ENCODE data around the gene TLK1.
A peak's percentile ranks its signal among the peaks of the same experiment; 100 is the strongest.

The TLK1 gene

DNA sequence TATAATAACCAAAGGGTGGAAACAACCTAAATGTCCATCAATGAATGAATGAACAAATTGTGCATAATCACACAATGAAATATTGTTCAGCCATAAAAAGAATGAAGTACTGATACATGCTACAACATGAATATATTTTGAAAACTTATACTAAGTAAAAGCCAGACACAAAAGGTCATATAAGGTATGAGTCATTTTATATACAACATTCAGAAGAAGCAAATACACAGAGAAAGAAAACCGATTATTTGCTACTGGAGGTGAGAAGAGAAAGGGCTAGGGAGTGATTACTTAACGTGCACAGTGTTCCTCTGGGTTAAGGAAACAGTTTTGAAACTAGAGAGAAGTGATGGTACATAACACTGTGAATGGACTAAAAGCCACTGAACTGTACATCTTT lies 126.4 kb downstream of the TLK1 start:
- Histone ChIP-seq H2AK5ac (ENCODE audit: low read length) (no peak overlapping the region), H3K27me3 (ENCODE audit: insufficient read depth, low read length) (no peaks in the 10 kb centered on the region), H3K27ac (ENCODE audit: low read depth, low read length) (no peak overlapping the region), H3K23ac (ENCODE audit: low read length) (no peak overlapping the region), H3K79me1 (ENCODE audit: low read length) (no peaks in the 10 kb centered on the region), H3K79me2 (ENCODE audit: control insufficient read depth, insufficient read depth, low read length, poor library complexity) (no peaks in the 10 kb centered on the region), H4K12ac (ENCODE audit: low read depth, low read length) (no peak overlapping the region), H4K8ac (ENCODE audit: low read depth, low read length) (no peak overlapping the region), H2BK12ac (ENCODE audit: low read length) (no peak overlapping the region), H3K36me3 (ENCODE audit: control insufficient read depth in 1 of 2, insufficient read depth in 2 of 2, low read length in 2 of 2) (peaks cover 7 to 11% of the 10 kb centered on the region in 2 experiments), H2AFZ (ENCODE audit: insufficient read depth, low read length, poor library complexity) (no peak overlapping the region), H3K14ac (ENCODE audit: low read length) (no peak overlapping the region), H3K9me3 (ENCODE audit: insufficient read depth, low read depth, low read length) (no peaks in the 10 kb centered on the region), H2BK5ac (ENCODE audit: low read depth, low read length, poor library complexity) (no peak overlapping the region), H2BK120ac (ENCODE audit: insufficient read depth, low read length, poor library complexity) (no peak overlapping the region), H3K4me3 (ENCODE audit: low read depth, low read length) (no peak overlapping the region), H3K18ac (ENCODE audit: low read length) (no peak overlapping the region), H3K4ac (ENCODE audit: low read depth, low read length) (no peak overlapping the region), H3K9ac (ENCODE audit: low read length) (no peak overlapping the region), H3K4me1 (ENCODE audit: control insufficient read depth in 1 of 2, insufficient read depth in 2 of 2, low read length in 2 of 2) (peaks cover 0 to under 1% of the 10 kb centered on the region in 2 experiments), H4K91ac (ENCODE audit: low read depth, low read length) (no peak overlapping the region), H3K4me2 (ENCODE audit: low read length) (no peak overlapping the region)
- no CpG with 5 or more reads among the region's 2 CpGs for WGBS (ENCODE audit: extremely low coverage, insufficient coverage, insufficient read length)
- no peak for DNase-seq

DNA sequence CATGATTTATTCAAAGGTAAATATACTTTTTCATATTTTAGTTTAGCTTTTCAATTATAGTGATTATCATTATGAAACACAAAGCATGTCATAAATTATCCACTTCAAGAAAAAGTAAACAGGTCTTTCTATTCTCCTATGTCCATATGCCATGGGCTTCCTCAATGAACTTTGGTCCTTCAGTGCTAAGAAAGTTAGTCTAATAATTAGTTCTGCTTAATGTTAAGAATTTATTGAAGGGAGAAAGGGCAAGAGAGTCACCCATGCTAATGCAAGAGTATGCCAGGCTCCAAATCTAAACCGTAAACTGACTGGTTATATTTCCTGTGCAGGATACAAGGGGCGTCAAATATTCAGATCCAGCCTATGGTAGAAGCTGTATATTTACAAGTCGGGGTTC lies 135.5 kb downstream of the TLK1 start:
- Histone ChIP-seq H3K27ac (ENCODE audit: low read depth, low read length) (no peak overlapping the region), H3K14ac (ENCODE audit: low read length) (no peak overlapping the region), H3K9me3 (ENCODE audit: insufficient read depth, low read depth, low read length) (no peaks in the 10 kb centered on the region), H2BK5ac (ENCODE audit: low read depth, low read length, poor library complexity) (no peak overlapping the region), H3K18ac (ENCODE audit: low read length) (no peak overlapping the region), H2AFZ (ENCODE audit: insufficient read depth, low read length, poor library complexity) (no peak overlapping the region), H3K4me3 (ENCODE audit: low read depth, low read length) (no peak overlapping the region), H2BK120ac (ENCODE audit: insufficient read depth, low read length, poor library complexity) (no peak overlapping the region), H2AK5ac (ENCODE audit: low read length) (no peak overlapping the region), H3K4ac (ENCODE audit: low read depth, low read length) (no peak overlapping the region), H3K9ac (ENCODE audit: low read length) (no peak overlapping the region), H3K36me3 (ENCODE audit: control insufficient read depth in 1 of 2, insufficient read depth in 2 of 2, low read length in 2 of 2) (peaks cover 6 to 7% of the 10 kb centered on the region in 2 experiments), H4K91ac (ENCODE audit: low read depth, low read length) (no peak overlapping the region), H3K4me2 (ENCODE audit: low read length) (no peak overlapping the region), H4K8ac (ENCODE audit: low read depth, low read length) (no peak overlapping the region), H4K12ac (ENCODE audit: low read depth, low read length) (no peak overlapping the region), H3K79me1 (ENCODE audit: low read length) (no peaks in the 10 kb centered on the region), H3K79me2 (ENCODE audit: control insufficient read depth, insufficient read depth, low read length, poor library complexity) (no peaks in the 10 kb centered on the region), H2BK12ac (ENCODE audit: low read length) (no peak overlapping the region), H3K4me1 (ENCODE audit: control insufficient read depth in 1 of 2, insufficient read depth in 2 of 2, low read length in 2 of 2) (peaks cover 0 to 2% of the 10 kb centered on the region in 2 experiments), H3K23ac (ENCODE audit: low read length) (no peak overlapping the region), H3K27me3 (ENCODE audit: insufficient read depth, low read length) (no peaks in the 10 kb centered on the region)
- no CpG with 5 or more reads among the region's 3 CpGs for WGBS (ENCODE audit: extremely low coverage, insufficient coverage, insufficient read length)
- no peak for DNase-seq

DNA sequence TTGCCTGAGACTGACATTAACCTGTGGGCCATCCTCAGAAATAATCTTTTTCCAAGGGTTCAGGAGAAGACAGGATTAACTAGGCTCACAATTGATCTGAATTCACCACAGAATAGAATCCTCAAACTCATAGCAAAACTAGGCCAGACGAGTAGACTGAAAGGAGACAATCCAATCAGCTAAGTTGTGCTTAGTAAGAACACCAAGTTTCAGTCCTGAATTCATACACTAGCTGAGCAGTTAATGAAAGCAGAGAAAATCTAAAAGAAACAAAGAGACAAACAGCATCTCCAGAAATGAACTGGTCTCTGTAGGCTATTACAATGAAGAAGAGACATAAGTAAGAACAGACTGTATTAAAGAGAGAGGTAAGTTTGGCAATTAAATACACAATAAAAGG lies 142.2 kb downstream of the TLK1 start:
- H2BK12ac ChIP-seq (ENCODE audit: low read length), result no peak overlapping the region
- no peak overlapping the region for H3K18ac ChIP-seq (ENCODE audit: low read length)
- no peak overlapping the region for H3K14ac ChIP-seq (ENCODE audit: low read length)
- peaks cover 7 to 8% of the 10 kb centered on the region in 2 experiments for H3K36me3 ChIP-seq (ENCODE audit: control insufficient read depth in 1 of 2, insufficient read depth in 2 of 2, low read length in 2 of 2)
- H4K8ac ChIP-seq (ENCODE audit: low read depth, low read length), result no peak overlapping the region
- H3K27ac ChIP-seq (ENCODE audit: low read depth, low read length), result no peak overlapping the region
- H2AFZ ChIP-seq (ENCODE audit: insufficient read depth, low read length, poor library complexity), result no peak overlapping the region
- no peak for DNase-seq
- H2BK120ac ChIP-seq (ENCODE audit: insufficient read depth, low read length, poor library complexity), result no peak overlapping the region
- H3K23ac ChIP-seq (ENCODE audit: low read length), result no peak overlapping the region
- H4K12ac ChIP-seq (ENCODE audit: low read depth, low read length), result no peak overlapping the region
- no peaks in the 10 kb centered on the region for H3K79me2 ChIP-seq (ENCODE audit: control insufficient read depth, insufficient read depth, low read length, poor library complexity)
- H2AK5ac ChIP-seq (ENCODE audit: low read length), result no peak overlapping the region
- H3K4me2 ChIP-seq (ENCODE audit: low read length), result no peak overlapping the region
- WGBS (ENCODE audit: extremely low coverage, insufficient coverage, insufficient read length), result no CpG with 5 or more reads among the region's 1 CpG
- H3K9ac ChIP-seq (ENCODE audit: low read length), result no peak overlapping the region
- H2BK5ac ChIP-seq (ENCODE audit: low read depth, low read length, poor library complexity), result no peak overlapping the region
- no peaks in the 10 kb centered on the region for H3K27me3 ChIP-seq (ENCODE audit: insufficient read depth, low read length)
- H4K91ac ChIP-seq (ENCODE audit: low read depth, low read length), result no peak overlapping the region
- H3K4me3 ChIP-seq (ENCODE audit: low read depth, low read length), result no peak overlapping the region
- no peak overlapping the region for H3K4ac ChIP-seq (ENCODE audit: low read depth, low read length)
- H3K9me3 ChIP-seq (ENCODE audit: insufficient read depth, low read depth, low read length), result no peaks in the 10 kb centered on the region
- no peaks in the 10 kb centered on the region for H3K79me1 ChIP-seq (ENCODE audit: low read length)
- no peaks in the 10 kb centered on the region for H3K4me1 ChIP-seq (ENCODE audit: control insufficient read depth in 1 of 2, insufficient read depth in 2 of 2, low read length in 2 of 2)

- Histone ChIP-seq H2BK120ac (ENCODE audit: insufficient read depth, low read length, poor library complexity) (no peak overlapping the region), H3K9me3 (ENCODE audit: insufficient read depth, low read depth, low read length) (no peaks in the 10 kb centered on the region), H3K36me3 (ENCODE audit: control insufficient read depth in 1 of 2, insufficient read depth in 2 of 2, low read length in 2 of 2) (peaks cover 8% of the 10 kb centered on the region in 2 experiments), H4K12ac (ENCODE audit: low read depth, low read length) (no peak overlapping the region), H3K14ac (ENCODE audit: low read length) (no peak overlapping the region), H2AFZ (ENCODE audit: insufficient read depth, low read length, poor library complexity) (no peak overlapping the region), H3K4ac (ENCODE audit: low read depth, low read length) (no peak overlapping the region), H3K79me1 (ENCODE audit: low read length) (no peaks in the 10 kb centered on the region), H3K18ac (ENCODE audit: low read length) (peak overlapping the region; percentile 14), H3K9ac (ENCODE audit: low read length) (no peak overlapping the region), H3K27me3 (ENCODE audit: insufficient read depth, low read length) (no peaks in the 10 kb centered on the region), H2AK5ac (ENCODE audit: low read length) (no peak overlapping the region), H2BK5ac (ENCODE audit: low read depth, low read length, poor library complexity) (no peak overlapping the region), H3K23ac (ENCODE audit: low read length) (no peak overlapping the region), H3K4me3 (ENCODE audit: low read depth, low read length) (no peak overlapping the region), H3K4me2 (ENCODE audit: low read length) (no peak overlapping the region), H4K91ac (ENCODE audit: low read depth, low read length) (no peak overlapping the region), H4K8ac (ENCODE audit: low read depth, low read length) (peak overlapping the region; percentile 5), H3K4me1 (ENCODE audit: control insufficient read depth in 1 of 2, insufficient read depth in 2 of 2, low read length in 2 of 2) (no peaks in the 10 kb centered on the region), H3K79me2 (ENCODE audit: control insufficient read depth, insufficient read depth, low read length, poor library complexity) (no peaks in the 10 kb centered on the region), H2BK12ac (ENCODE audit: low read length) (no peak overlapping the region), H3K27ac (ENCODE audit: low read depth, low read length) (no peak overlapping the region)
- no peak for DNase-seq
- WGBS (ENCODE audit: extremely low coverage, insufficient coverage, insufficient read length), result no CpG with 5 or more reads among the region's 9 CpGs
Measured at GRCh38 chr2:171016125-171016524, 144.6 kb downstream of the TLK1 start.

All from trophoblast cell (in vitro differentiated cells and primary cell).